Measurements from ENCODE around the gene ELMO1. TPM values are rescaled to one million over a fixed set of nuclear protein-coding genes. Genes with fewer than 3 reads are reported as not detected.

The ELMO1 gene
- total RNA-seq, 1 experiment from 2014 or later, result 1.1 TPM

- intact Hi-C loops (cut with micrococcal nuclease), result loop anchor here (5.0 kb wide), 1 partner anchor 627 kb away; no protein-coding TSS in a partner anchor
- no TSS peak for BruUV-seq (replicated peaks)
- Histone ChIP-seq H3K9me3 (ENCODE audit: control insufficient read depth in 1 of 2, insufficient read depth in 1 of 2, low read depth in 1 of 2, low read length in 2 of 2) (no peaks in the 10 kb centered on the region), H3K9ac (ENCODE audit: low read length) (no peak overlapping the region), H4K20me1 (ENCODE audit: insufficient read depth) (no peaks in the 10 kb centered on the region), H3K27ac (ENCODE audit: low read depth, low read length) (no peak overlapping the region), H3K79me2 (ENCODE audit: insufficient read depth, low read length) (no peaks in the 10 kb centered on the region), H3K36me3 (ENCODE audit: control insufficient read depth in 1 of 2, insufficient read depth in 2 of 2, low read length in 2 of 2) (no peaks in the 10 kb centered on the region), H2AFZ (ENCODE audit: low read depth, low read length, poor library complexity, severe bottlenecking) (no peak overlapping the region), H3K27me3 (ENCODE audit: insufficient read depth, low read length) (no peaks in the 10 kb centered on the region), H3K4me1 (ENCODE audit: control insufficient read depth in 1 of 2, insufficient read depth in 2 of 2, low read length in 2 of 2) (0 out of 4 replicates have a peak, but pooled peaks cover 0 to 4% of the 10 kb centered on the region in 2 experiments), H3K4me3 (replicated peaks in 1 of 2; ENCODE audit: low read depth in 1 of 2, low read length in 2 of 2) (no peak overlapping the region), H3K9me2 (ENCODE audit: insufficient read depth) (no peaks in the 10 kb centered on the region), H3K4me2 (ENCODE audit: low read length) (no peak overlapping the region)
- POLR2A ChIA-PET, result no interaction called here
- RAD21 ChIA-PET (ENCODE audit: low non-redundant PET in 1 of 2, low total read pairs in 2 of 2, uncharacterized antibody in 2 of 2, unreplicated experiment in 2 of 2), result no interaction called here
- DNase-seq (ENCODE audit: low read depth, low spot score) (no peak), ATAC-seq (no peak)
- CTCF ChIA-PET, result no interaction called here
- TF ChIP-seq RAD21 (IDR thresholded peaks at IDR 0.05; ENCODE audit: low read depth), result no peak
- no peak for TF ChIP-seq ZBTB33 (IDR thresholded peaks at IDR 0.05; ENCODE audit: extremely low read depth, insufficient replicate concordance, low read length)
- TF ChIP-seq CTCF (IDR thresholded peaks at IDR 0.05 in 2 of 3, conservative IDR thresholded peaks at IDR 0.05 in 1 of 3; ENCODE audit: borderline replicate concordance in 1 of 3, insufficient read depth in 1 of 3, low read depth in 2 of 3, low read length in 2 of 3), result no peak
- no peak for TF ChIP-seq EZH2phosphoT487 (IDR thresholded peaks at IDR 0.05; ENCODE audit: borderline replicate concordance)
- TF ChIP-seq REST (IDR thresholded peaks at IDR 0.05; ENCODE audit: low read depth), result no peak
- TF ChIP-seq SRF (IDR thresholded peaks at IDR 0.05; ENCODE audit: low read depth), result no peak
- TF ChIP-seq ZFX (IDR thresholded peaks at IDR 0.05), result no peak
- TF ChIP-seq JUND (IDR thresholded peaks at IDR 0.05), result no peak
- no peak for TF ChIP-seq YY1 (IDR thresholded peaks at IDR 0.05; ENCODE audit: extremely low read depth, insufficient replicate concordance, low read depth, low read length)
- TF ChIP-seq MAX (IDR thresholded peaks at IDR 0.05), result no peak
- TF ChIP-seq EZH2 (IDR thresholded peaks at IDR 0.05), result no peak
- TF ChIP-seq CEBPB (IDR thresholded peaks at IDR 0.05; ENCODE audit: low read depth), result no peak
Measured at GRCh38 chr7:37205451-37205850, 243.2 kb downstream of the ELMO1 start.
